ENCODE data around the gene PRCC.

Gene PRCC

DNA sequence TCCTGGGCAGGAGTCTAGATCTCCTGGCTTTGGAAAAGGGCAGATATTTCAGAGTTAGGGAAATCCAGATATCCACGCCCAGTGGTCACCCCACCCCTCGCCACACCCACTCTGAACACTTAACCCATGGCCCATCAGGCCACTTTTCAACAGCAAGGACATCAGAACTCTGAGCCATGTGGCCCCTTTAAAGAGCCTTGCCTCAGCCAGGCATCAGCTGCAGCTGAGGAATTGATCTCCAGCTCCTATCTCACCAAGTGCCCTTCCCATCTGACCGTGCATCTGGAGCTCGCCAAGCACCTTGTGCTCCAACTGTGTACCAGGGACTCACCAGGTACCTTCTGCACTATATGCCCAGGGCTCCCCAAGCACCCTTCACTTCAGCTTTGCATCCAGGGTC, 69.6 kb downstream of the PRCC start:
- DNase-seq (ENCODE audit: extremely low spot score, insufficient read length, low read depth): no peak
- no peak for FAIRE-seq

DNA sequence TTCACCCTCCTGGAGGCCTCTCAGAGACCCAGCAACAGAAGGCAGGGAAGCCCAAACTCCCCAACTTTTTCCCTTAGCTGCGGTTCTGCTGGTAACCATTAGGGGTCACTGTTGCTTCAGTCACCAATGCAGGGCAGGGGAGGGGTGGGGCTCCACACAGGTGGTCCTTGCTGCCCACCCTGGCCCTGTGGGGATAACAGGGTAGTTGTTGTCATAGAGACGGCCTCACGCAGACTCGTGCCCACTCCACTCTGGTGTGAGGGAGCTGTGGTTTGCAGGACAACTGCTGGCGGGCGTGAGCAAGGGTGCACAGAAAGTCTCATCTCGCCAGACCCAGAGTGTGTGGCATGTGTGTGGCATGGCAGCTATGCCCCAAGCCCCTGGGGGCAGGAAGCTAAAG, 71.6 kb downstream of the PRCC start:
- no peak for DNase-seq (ENCODE audit: extremely low spot score, insufficient read length, low read depth)
- FAIRE-seq: peak; percentile 84

DNA sequence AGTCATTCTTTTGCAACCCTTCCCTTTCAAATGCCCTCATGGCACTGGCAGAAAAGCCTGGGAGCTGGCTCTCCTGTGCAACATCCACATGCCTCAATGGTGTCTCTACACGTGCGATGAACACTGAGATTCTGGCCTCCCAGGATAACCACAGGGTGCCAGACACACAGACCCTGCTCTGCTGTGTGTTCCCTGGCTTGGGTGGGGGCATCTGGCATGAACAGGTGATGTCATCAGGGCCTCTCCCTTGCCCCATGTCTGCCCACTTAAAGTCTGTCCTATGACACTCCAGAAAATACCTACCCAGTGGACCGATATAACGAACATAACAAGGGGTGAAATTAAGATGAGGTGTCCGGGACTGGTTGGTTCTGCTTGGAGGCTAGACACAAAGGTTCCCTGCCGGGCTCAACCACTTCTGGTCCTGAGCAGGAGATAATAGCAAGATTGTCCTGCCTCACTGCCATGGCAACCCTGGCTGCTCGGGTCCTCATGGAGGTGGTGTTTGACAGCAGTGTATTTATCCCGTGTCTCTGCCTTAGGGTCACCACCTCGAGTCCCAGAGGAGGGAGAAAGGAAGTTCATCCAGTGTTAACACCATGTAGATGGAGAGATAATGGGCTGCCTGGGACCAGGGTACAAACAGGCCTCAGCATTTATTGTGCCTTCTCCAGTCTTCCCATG, 72.2 kb downstream of the PRCC start:
- FAIRE-seq (no peak), DNase-seq (ENCODE audit: extremely low spot score, insufficient read length, low read depth) (no peak)

DNA sequence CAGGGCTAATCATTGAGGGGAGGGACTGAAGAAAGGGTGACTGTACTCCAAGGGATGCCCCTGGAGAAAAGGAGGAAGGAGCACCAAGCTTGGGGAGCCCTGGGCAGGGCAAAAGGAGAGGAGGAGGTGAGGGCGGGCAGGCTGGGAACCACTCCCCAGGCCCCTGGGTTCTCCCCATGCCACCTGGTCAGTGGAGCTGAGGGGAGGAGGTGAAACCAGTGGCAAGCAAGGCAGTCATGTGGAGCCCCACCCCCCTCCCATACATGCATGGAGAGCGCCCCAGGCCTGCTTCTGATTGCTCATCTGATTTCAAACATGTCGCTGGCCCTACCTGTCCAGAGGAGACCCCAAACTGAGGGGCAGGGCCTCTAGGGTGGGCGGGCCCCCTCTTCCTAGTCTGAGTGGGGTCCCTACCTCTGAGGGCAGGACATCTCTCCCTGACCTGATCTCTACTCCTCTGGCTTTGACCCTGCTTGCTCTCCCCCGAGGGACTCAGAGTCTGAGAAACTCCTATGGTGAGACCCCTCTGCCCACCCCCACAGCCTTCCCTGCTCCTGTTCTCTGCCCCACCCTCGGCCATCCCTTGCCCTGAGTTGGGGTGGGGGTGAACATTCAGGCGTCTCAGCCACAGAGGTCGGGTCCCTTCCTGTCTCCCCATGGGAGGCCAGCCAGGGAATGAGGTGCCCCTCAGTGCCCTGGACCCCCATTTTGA, 73.0 kb downstream of the PRCC start:
- no peak for DNase-seq (ENCODE audit: extremely low spot score, insufficient read length, low read depth)
- FAIRE-seq: no peak

DNA sequence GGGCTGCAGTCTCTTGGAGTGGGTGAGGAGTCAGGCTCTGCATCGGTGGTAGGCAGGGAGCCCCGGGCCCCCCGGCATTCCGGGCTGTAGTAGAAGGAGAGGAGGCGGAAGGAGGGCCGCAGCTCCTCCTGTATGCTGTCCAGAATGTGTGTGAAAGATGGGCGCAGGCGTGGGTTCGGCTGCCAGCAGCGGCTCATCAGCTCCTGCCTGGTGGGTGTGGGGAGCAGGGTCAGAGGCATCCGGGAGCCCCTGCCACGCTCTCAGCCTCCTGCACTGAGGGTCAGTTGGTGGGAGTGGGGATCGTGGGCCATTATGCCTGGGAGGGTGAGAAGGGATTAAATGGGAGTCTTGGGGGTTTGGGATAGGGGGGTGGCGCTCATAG, 73.6 kb downstream of the PRCC start:
- no peak for FAIRE-seq
- DNase-seq (ENCODE audit: extremely low spot score, insufficient read length, low read depth): no peak

DNA sequence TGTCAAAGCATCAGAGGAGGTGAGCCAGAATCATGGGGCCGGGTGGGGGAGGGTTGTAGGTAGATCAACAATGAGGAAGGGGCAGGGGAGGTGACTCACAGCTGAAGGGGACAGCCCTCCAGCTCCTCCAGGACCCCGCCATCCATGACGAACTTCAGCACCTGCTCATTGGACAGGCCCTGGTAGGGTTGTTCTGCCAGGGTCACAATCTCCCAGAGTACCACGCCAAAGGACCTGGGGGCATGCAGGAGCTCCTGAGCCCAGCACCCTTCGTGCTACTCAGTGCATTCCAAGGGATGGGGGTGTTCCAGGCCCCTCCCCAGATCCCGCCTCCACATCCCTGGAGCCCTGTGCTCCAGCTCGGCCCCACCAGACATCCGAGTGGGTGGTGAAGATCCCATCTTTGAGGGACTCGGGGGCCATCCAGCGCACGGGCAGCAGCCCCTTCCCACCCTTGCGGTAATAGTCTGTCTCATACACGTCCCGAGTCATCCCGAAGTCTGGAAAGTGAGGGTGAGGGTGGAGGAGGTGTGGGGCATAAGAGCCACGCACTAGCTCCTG, 74.0 kb downstream of the PRCC start:
- FAIRE-seq (no peak), DNase-seq (ENCODE audit: extremely low spot score, insufficient read length, low read depth) (no peak)

DNA sequence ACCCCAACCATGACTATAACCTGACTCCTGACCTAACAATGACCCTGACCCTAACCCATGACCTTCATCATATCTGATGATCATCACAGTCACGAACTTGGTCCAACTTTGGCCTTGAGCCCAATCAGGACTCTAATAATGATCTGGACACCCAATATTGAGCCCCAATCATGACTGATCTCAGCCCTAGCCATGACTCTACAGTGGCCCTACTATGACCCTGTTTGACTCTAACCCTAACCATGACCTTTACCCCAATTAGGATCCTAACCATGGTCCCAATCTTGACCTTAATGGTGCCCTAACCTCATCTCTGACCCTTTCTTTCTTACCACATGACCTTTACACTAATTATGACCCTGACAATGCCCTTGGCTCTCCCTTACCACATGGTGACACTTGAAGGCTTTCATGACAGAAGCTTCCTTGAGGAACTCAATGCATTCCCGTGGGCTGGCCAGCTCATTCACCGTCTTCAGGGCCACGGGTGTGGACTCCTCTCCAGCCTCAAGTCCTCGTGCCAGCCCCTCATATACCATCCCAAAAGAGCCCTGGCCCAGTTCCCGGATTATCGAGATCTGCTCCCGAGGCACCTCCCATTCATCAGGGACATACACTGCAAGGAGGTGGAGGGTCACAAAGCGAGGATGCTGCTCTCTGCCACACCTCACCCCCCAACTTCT, 75.4 kb downstream of the PRCC start:
- no peak for FAIRE-seq
- DNase-seq (ENCODE audit: extremely low spot score, insufficient read length, low read depth): no peak

DNA sequence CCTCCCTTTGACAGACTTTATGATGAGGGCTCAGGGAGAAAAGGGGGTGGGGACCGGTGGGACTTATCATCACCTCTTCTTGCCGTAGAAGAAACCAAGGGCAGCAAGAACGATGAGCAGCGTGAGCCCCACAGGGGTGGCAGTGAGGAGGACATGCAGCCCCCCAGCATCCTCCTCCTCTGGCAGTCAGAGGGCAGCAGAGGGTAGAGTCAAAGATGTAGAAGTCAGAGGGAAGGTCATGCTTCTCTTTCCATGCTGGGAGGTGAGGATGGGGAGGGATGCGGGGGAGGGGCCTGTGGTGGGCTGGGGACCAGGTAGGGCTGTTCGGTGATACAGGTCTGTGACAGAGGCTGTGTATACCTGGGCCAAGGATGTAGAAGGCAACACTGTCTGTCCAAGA, 76.8 kb downstream of the PRCC start:
- no peak for FAIRE-seq
- DNase-seq (ENCODE audit: extremely low spot score, insufficient read length, low read depth): no peak

DNA sequence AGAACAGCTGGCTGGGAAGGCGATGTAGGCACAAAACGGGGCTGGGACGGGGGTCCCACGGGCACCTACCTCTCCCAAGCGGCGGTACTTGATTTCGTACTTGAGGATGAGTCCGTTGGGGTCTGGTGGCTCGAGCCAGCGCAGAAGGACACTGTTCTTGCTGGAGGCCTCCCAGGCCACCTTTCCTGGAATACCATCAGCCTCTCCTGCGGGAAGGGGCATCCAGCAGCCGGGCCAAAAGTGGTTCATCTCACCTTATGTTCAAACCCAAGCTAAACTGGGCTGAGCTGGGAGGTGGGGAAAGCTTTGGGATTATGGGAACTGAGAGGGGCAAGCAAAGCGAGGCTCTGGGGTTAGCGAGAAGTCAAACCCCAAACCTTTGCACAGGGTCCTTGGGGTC, 77.3 kb downstream of the PRCC start:
- no peak for FAIRE-seq
- DNase-seq (ENCODE audit: extremely low spot score, insufficient read length, low read depth): no peak

DNA sequence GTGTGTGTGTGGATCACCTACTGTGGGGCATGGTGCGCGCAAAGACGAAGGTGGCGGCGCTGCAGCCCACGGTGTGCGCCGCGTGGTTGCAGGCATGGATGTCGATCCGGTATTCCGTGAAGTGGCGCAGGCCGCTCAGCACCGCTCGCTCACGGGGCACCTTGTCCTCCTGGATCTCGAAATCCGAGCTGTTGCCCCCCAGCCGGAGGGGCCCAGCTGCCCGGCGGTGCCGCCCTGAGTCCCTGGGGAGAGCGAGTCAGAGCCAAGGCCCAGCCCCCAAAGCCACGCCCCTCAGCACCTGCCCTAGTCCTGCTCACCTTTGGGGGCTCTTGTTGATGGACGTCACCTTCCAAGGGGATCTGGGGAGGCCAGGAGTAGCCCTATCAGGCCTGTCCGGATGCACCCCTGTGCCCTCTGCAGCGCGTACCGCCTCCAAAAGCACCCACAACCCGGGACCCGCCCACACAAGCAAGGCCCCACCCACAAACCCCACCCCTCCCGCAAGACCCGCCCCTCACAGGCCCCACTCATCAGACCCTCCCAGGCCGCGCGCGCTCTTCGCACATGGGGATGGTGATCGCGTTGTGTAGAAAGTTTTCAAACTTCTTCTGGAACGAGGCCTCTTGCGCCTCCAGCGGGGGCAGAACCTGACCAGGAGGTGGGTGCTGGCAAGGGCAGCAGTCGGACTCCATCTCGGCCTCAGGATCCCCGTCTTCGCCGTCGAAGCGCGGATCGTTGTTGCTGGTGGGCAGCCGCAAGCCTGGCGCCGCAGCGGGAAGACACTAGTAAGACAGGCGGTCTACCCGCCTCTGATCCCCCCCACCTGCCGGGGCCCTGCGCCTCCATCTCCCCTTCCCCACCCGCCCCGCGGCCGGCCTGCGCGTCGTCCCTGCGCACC, 78.0 kb downstream of the PRCC start:
- DNase-seq (ENCODE audit: extremely low spot score, insufficient read length, low read depth) (no peak), FAIRE-seq (no peak)

DNA sequence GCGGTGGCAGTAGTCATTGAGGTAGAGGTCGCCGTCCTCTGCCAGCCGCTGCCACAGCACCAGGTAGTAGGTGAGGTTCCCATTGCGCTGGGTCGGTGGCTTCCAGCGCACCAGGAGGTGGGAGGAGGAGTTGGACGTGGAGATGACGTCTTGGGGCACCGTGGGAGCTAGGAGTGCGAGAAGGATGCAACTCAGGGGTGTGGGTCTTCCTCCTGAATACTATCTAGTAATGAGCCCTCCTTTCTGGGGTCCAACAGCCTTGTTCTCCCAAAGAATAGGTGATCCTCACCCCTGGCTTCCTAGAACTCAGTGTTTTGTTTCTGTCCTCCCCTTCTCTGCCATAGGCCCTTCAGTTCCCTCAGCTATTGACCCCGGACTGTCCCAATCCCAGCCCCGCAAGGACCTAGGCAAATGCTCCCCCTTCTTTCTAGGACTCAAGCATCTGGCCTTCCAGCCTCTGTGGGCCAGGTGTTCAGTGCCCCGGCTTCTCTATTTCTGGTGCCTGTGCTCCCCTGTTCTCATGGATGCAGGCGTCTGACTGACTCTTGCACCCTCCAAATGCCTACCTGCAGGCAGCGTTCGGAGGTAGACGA, 78.7 kb downstream of the PRCC start:
- no peak for FAIRE-seq
- DNase-seq (ENCODE audit: extremely low spot score, insufficient read length, low read depth): no peak

DNA sequence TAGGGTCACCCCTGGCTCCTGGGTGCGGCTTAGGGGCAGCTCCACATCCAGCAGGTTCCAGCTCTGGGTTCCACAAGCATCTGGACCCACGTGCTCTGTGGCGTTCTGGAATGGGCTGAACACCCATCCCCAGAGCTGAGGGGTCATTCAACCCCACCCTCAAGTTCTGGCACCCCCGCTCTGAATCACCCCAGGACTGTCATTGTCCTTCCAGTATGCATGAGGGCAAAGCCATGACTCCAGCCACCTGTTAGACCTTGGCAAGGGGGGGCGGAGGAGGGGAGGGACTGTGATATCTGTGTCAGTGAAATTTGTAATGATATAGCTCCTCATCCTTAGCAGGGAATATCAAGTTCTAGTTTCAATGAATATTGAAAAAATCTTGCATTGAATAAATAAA, 79.3 kb downstream of the PRCC start:
- FAIRE-seq: no peak
- no peak for DNase-seq (ENCODE audit: extremely low spot score, insufficient read length, low read depth)

DNA sequence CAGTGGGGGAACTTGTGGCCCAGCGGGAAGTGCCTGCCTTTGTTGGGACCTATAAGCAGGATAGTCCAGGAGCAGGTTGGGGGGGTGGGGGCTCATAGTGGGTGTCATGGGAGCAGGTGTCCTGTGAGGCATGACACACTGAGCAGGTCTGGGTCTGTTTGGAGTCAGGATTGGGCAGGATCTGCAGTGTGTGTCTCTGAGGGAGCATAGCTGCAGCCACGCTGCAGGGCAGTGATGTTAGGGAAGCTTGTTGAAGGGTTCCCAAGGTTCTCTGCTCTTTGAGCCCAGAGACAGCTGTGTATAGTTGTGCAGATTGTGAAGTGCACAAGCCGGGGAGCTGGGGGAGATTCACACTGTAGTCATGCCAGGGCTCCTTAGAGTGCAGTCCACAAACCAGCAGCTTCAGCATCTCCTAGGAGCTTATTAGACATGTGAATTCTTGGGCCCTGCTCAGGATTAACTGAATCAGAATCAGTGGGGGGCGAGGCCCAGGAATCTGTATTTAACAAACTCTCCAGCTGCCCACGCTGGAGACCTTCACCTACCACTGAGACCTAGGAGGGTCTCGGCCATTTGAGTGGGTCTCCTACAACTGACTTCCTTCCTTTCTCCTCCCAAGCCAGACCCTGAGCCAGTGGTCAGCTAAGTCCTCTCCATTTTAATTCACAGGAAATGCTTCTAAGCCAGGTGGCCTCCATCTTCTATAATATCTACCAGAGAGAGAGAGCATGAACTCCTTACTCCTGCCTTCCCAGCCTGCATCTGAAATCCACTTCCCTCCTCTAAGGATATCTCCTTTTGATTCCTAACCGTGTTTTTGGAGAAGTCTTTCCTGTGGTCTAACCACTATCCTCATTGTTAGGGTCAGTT, 80.5 kb downstream of the PRCC start:
- DNase-seq (ENCODE audit: extremely low spot score, insufficient read length, low read depth) (no peak), FAIRE-seq (no peak)

DNA sequence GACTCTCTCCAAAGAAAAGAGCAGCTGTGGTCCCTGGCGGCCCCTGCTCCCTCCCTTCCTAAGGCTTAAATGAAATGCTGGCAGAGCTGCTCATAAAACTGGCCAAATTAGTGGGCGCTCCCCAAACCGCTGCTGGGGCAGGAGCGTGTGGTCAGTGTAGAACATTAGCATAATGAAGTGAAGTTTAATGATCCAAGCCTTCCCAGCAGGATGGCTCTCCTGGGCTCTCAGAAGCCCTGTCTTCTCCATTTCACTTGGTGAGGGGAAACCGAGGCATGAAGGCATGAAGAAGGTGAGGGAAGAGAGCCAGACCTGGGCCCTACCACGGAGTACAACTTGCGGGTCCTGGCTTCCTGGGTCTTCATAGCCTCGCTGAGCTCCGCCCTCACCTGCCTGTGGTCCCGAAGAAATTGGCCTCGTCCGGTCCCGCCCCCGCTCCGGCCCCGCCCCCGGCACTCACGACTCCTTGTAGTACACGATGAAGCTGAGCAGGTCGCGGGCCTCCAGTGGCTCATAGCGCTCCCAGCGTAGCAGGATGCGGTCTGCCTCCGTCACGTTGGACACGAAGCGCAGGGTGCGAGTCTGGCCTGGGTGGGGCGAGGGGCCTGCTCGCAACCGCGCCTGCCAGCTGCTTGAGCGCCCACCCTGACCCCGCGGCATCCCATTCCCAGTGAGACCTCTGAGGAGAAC, 81.3 kb downstream of the PRCC start:
- no peak for DNase-seq (ENCODE audit: extremely low spot score, insufficient read length, low read depth)
- no peak for FAIRE-seq

DNA sequence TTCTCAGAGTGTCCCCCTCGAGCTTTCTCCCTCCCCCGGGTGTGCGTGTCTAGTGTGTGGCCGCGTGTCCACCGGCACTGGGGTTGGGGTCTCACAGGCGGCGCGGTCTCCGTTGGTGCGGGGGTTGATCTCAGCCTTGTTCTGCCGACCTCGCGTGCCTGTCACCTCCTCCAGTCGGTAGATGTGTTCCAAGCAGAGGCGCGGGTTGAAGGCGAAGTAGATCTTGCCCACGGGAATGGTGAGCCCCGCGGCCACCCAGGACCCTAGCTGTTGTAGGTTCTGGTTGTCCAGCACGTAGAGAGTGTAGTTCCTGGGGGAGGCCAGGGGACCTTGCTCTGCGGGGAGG, 81.8 kb downstream of the PRCC start:
- no peak for DNase-seq (ENCODE audit: extremely low spot score, insufficient read length, low read depth)
- no peak for FAIRE-seq

Data from GM18507 (cell line).